Measurements from ENCODE around the gene SCYGR1.
"Not testable (repeated sequence)": the region's sequence is repeated elsewhere in the genome, so short reads cannot be mapped to it uniquely, and the experiment has no call there.

The SCYGR1 gene

GRCh38 chr2:227387583-227387982 lies at the start of gene SCYGR1:
SCYGR1 (minus strand) TSS chr2:227387949; CDS start chr2:227387949, 0 bp downstream.
- H3K27ac ChIP-seq = not testable (repeated sequence)

GRCh38 chr2:227436436-227437174 lies 48.9 kb upstream of the SCYGR1 start:
- no peak for TF ChIP-seq CTCF (conservative IDR thresholded peaks at IDR 0.05)

GRCh38 chr2:227433171-227433570 lies 45.4 kb upstream of the SCYGR1 start:
- no peak overlapping the region for H3K27ac ChIP-seq
- TF ChIP-seq CTCF (conservative IDR thresholded peaks at IDR 0.05) = no peak

More at GRCh38 chr2:227436436-227437174, 48.9 kb upstream of the SCYGR1 start:
- H3K27ac ChIP-seq = no peak overlapping the region

- no peak overlapping the region for H3K27ac ChIP-seq
- TF ChIP-seq CTCF (conservative IDR thresholded peaks at IDR 0.05) = no peak
Measured at GRCh38 chr2:227430639-227431038, 42.9 kb upstream of the SCYGR1 start.

GRCh38 chr2:227428731-227429285 lies 41.1 kb upstream of the SCYGR1 start:
- TF ChIP-seq CTCF (conservative IDR thresholded peaks at IDR 0.05) = no peak
- H3K27ac ChIP-seq = no peak overlapping the region

- no peak for TF ChIP-seq CTCF (conservative IDR thresholded peaks at IDR 0.05)
Measured at GRCh38 chr2:227423656-227424499, 36.1 kb upstream of the SCYGR1 start.

GRCh38 chr2:227420087-227421052 lies 32.6 kb upstream of the SCYGR1 start:
- H3K27ac ChIP-seq = no peak overlapping the region
- no peak for TF ChIP-seq CTCF (conservative IDR thresholded peaks at IDR 0.05)

More at GRCh38 chr2:227423656-227424499, 36.1 kb upstream of the SCYGR1 start:
- no peak overlapping the region for H3K27ac ChIP-seq

Data from VCaP (cell line).